Epithelial cell of proximal tubule (primary cell): ENCODE results near the gene P2RY2. TPM values are rescaled to one million over a fixed set of nuclear protein-coding genes. Genes with fewer than 3 reads are reported as not detected.

Experiments used
- DNase-seq: peaks from one replicate; pipeline ENCODE4 v3.0.0-alpha.2; 2011; ENCODE audit warnings: low read depth
- H3K4me3 ChIP-seq: 2 replicates; pipeline ENCODE4 v1.5.1; 2011; ENCODE audit warnings: low read depth, mild to moderate bottlenecking, low read length
- CTCF ChIP-seq: conservative IDR thresholded peaks from 2 replicates; pipeline ENCODE4 v1.5.1; 2012; ENCODE audit warnings: low read depth, mild to moderate bottlenecking, low read length
- total RNA-seq: library from RNA; depleted of rRNA; stranded (reverse); fragments of >200 nt; gene quantifications from 2 replicates; pipeline ENCODE4 v1.2.3, GENCODE V29; 2015

Gene P2RY2
- total RNA-seq, 1 donor from 2014 or later, result 1.1 TPM

DNA sequence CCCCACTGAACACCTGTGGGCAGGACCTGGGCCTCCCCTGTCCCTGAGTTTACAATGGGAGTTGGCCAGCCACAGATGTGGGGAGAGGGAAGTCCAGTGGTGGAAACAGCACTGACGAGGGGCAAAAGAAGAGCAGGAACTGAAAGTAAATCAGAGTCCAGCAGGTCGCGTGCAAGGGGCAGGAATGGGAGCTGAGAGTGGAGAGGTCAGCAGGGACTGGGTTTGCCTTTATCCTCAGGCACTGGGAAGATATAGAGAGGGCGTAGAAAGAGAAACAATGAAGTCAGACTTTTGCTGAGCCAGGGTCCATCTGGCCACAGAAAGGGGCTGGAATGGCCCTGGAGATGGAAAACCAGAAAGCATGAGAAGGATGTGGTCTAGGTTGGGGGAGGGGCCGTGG, 62.5 kb downstream of the P2RY2 start:
- DNase-seq, result no peak
- TF ChIP-seq CTCF, result no peak
- H3K4me3 ChIP-seq, result no peak overlapping the region

GRCh38 chr11:73281201-73281741, 63.2 kb downstream of the P2RY2 start:
- no peak for TF ChIP-seq CTCF
- H3K4me3 ChIP-seq, result no peak overlapping the region
- DNase-seq, result no peak

DNA sequence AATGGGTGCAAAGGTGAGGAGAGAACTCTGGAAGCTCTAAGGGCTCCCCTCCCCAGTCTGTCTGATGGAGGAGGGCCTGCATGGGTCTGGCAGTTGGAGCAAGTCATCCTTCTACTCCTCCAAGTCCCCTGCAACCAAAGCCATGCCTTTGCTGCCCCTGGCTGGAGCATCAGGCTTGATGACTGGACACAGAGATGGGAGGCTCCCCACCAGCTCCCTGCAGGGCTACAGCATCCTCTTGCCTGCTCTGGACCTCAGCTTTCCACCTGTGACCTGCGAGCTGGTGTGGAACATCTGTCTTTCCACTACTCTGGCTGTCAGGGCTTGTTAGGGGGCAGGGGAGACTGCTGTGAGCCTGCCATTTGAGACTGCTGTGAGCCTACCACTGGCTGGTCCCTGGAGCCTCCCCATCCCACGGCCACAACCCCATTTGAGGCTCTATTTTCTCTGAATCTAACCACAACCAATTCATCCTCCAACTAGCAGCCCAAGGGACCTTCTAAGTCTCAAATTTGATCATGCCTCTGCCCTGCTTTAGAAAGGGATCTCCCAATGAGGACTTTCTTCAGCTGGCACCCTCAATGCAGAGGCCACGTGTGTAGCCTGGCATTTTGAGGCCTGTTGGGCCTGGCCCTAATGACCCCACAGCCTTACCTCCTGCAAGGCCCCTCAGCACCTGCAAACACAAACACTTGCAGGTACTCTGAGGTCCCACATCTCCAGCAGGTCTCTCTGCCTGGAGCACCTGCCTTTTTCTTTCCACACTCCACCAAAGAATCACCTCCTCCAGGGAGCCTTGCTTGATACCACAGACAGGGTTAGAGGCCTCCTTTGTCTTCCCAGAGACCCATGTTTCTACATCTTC, 63.9 kb downstream of the P2RY2 start:
- DNase-seq, result no peak
- H3K4me3 ChIP-seq, result no peak overlapping the region
- TF ChIP-seq CTCF, result no peak

- H3K4me3 ChIP-seq, result no peak overlapping the region
- no peak for TF ChIP-seq CTCF
- DNase-seq, result no peak
These were observed 65.4 kb downstream of the P2RY2 start for GRCh38 chr11:73283276-73284000.

- no peak for DNase-seq
- no peak for TF ChIP-seq CTCF
- H3K4me3 ChIP-seq, result no peak overlapping the region
These were observed 66.0 kb downstream of the P2RY2 start for GRCh38 chr11:73284106-73284505.

DNA sequence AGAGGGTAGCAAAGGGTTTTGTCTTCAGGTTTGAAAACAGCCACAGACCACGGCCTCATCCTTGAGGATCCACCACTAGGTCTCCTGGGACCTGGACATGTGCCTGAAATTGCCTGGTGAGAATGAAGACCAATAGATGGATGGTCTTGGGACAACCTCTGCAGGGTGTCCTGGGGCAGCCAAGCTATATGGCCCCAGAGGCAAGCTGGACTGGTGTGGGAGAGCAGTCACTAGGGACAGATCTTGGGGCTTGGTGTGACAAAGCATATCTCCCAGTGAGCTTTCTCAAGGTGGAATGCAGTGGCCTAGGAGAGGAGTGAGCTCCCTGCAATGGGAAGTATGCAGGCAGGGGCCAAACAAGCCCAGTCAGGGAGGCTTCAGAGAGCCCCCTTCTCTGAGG, 67.6 kb downstream of the P2RY2 start:
- no peak for TF ChIP-seq CTCF
- H3K4me3 ChIP-seq, result no peak overlapping the region
- no peak for DNase-seq

Other genes starting within 250 kb of the P2RY2 start
- 6.0 and 8.8 TPM in 2 replicates for gene FCHSD2, start 76.0 kb upstream of the P2RY2 start, total RNA-seq
- gene P2RY6, start 54.1 kb downstream of the P2RY2 start, total RNA-seq, result 3.7 and 4.0 TPM in 2 replicates
- 18.3 and 26.4 TPM in 2 replicates for gene ARHGEF17, start 90.0 kb downstream of the P2RY2 start, total RNA-seq
- gene RELT, start 158.1 kb downstream of the P2RY2 start, total RNA-seq, result 9.1 and 12.1 TPM in 2 replicates